ENCODE measurements around the gene CALCB.
A peak's percentile ranks its signal among the peaks of the same experiment; 100 is the strongest.

GRCh38 chr11:15101072-15101709 is 27.8 kb downstream of the CALCB start:
- peak; percentile 47 to 95 (median 72) for TF ChIP-seq CTCF (IDR thresholded peaks at IDR 0.05)
- TF ChIP-seq POLR2AphosphoS5 (IDR thresholded peaks at IDR 0.05) = no peak
- no peak for TF ChIP-seq EP300 (IDR thresholded peaks at IDR 0.05)
- no peak for TF ChIP-seq POLR2A (IDR thresholded peaks at IDR 0.05)
